ENCODE measurements around the gene BORCS5.

DNA sequence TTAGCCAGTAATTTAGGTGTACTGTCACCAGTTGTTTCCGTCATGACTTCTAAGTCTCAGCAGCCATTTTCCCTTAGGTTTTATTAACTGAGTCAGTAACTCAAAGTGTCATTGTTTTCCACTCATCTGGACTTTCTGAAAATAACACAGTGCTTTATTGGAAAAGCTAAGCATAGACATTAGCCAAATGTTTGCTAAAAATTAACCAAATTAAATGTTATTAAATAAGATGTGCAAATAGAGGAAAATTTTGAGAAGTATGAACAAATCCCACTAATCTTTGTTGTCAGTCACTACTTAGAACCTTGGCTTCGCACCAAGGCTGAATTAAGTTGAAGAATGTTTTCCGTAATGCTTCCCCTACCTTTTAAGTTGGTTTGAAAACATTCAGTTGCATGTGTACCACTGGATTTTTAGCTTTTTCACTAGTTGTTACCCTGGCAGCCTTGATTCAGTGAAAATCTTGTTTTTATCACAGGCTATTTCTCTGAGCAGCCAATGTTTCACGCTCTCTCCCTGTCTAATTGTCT is 43.0 kb downstream of the BORCS5 start:
- TF ChIP-seq, protein P1, sequence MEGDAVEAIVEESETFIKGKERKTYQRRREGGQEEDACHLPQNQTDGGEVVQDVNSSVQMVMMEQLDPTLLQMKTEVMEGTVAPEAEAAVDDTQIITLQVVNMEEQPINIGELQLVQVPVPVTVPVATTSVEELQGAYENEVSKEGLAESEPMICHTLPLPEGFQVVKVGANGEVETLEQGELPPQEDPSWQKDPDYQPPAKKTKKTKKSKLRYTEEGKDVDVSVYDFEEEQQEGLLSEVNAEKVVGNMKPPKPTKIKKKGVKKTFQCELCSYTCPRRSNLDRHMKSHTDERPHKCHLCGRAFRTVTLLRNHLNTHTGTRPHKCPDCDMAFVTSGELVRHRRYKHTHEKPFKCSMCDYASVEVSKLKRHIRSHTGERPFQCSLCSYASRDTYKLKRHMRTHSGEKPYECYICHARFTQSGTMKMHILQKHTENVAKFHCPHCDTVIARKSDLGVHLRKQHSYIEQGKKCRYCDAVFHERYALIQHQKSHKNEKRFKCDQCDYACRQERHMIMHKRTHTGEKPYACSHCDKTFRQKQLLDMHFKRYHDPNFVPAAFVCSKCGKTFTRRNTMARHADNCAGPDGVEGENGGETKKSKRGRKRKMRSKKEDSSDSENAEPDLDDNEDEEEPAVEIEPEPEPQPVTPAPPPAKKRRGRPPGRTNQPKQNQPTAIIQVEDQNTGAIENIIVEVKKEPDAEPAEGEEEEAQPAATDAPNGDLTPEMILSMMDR (conservative IDR thresholded peaks at IDR 0.05; ENCODE audit: low read depth, low read length) = no peak
- no peak for TF ChIP-seq EZH2 (IDR thresholded peaks at IDR 0.05; ENCODE audit: borderline replicate concordance, low read depth, low read length, poor library complexity, severe bottlenecking)

All from A673 (cell line).